PC-9 (cell line): ENCODE data around the gene LRRC32. TPM values are rescaled to one million over a fixed set of nuclear protein-coding genes. Genes with fewer than 3 reads are reported as not detected.

Source experiments
- BruUV-seq: library from RNA; stranded (reverse); fragments of 400-500 nt; replicated peaks from 2 replicates; lab custom pipeline; 2021; lab: Mats Ljungman, UMichigan
- CTCF ChIA-PET: fragments of 300-600 bp; sonication (Branson Sonifier 250); formaldehyde crosslinking; loops from one replicate; lab custom pipeline; 2022; ENCODE audit warnings: antibody characterized with exemption; lab: Charles Lee
- POLR2A ChIA-PET: fragments of 300-600 bp; sonication (Branson Sonifier 250); formaldehyde crosslinking; loops from one replicate; lab custom pipeline; 2022; ENCODE audit warnings: antibody characterized with exemption; ENCODE audit not compliant: unreplicated experiment; lab: Charles Lee
- DNase-seq, 2 experiments: peaks; one replicate each; pipeline versions ENCODE4 v3.0.0 to v3.0.0-alpha.2; 2015 to 2022; ENCODE audit warnings: mixed read lengths in 1 of 2
- H2AFZ ChIP-seq: fragments of 200-600 bp; sonication (generic); 2 replicates; pipeline ENCODE4 v1.8.1; 2017; ENCODE audit warnings: antibody characterized with exemption
- H3F3A ChIP-seq: fragments of 200-600 bp; sonication (generic); 2 replicates; pipeline ENCODE4 v1.8.1; 2017; ENCODE audit warnings: antibody characterized with exemption, mild to moderate bottlenecking, low read depth; ENCODE audit not compliant: insufficient read depth
- H3K27ac ChIP-seq: fragments of 200-600 bp; sonication (generic); 2 replicates; pipeline ENCODE4 v1.6.1; 2016; ENCODE audit warnings: mixed run types
- H3K27me3 ChIP-seq: fragments of 200-600 bp; sonication (generic); 2 replicates; pipeline ENCODE4 v1.6.1; 2016; ENCODE audit warnings: low read depth, mixed run types; ENCODE audit not compliant: insufficient read depth
- H3K36me3 ChIP-seq: fragments of 200-600 bp; sonication (generic); 2 replicates; pipeline ENCODE4 v1.6.1; 2016; ENCODE audit warnings: low read depth, mixed run types
- H3K4me1 ChIP-seq: fragments of 200-600 bp; sonication (generic); replicated peaks from 2 replicates; pipeline ENCODE4 v1.6.1; 2016; ENCODE audit warnings: mixed run types; ENCODE audit not compliant: insufficient read depth
- H3K4me2 ChIP-seq: fragments of 200-600 bp; sonication (generic); 2 replicates; pipeline ENCODE4 v1.6.1; 2017; ENCODE audit warnings: mixed run types
- H3K4me3 ChIP-seq: fragments of 200-600 bp; sonication (generic); 2 replicates; pipeline ENCODE4 v1.6.1; 2016; ENCODE audit warnings: mixed run types
- H3K79me2 ChIP-seq: fragments of 200-600 bp; sonication (generic); 2 replicates; pipeline ENCODE4 v1.6.1; 2017; ENCODE audit warnings: low read depth, mixed run types
- H3K9me2 ChIP-seq: fragments of 200-600 bp; sonication (generic); 2 replicates; pipeline ENCODE4 v1.8.1; 2017; ENCODE audit warnings: mild to moderate bottlenecking; ENCODE audit not compliant: insufficient read depth
- H3K9me3 ChIP-seq: fragments of 200-600 bp; sonication (generic); 2 replicates; pipeline ENCODE4 v1.8.1; 2016; ENCODE audit warnings: low read depth; ENCODE audit not compliant: insufficient read depth
- H4K20me1 ChIP-seq: fragments of 200-600 bp; sonication (generic); 2 replicates; pipeline ENCODE4 v1.8.1; 2017; ENCODE audit not compliant: insufficient read depth
- EZH2 ChIP-seq: fragments of 200-600 bp; sonication (generic); IDR thresholded peaks from 2 replicates; pipeline ENCODE4 v1.8.0; 2017; ENCODE audit warnings: antibody characterized with exemption, low read depth
- intact Hi-C: fragments of 100-400 bp; cut with micrococcal nuclease; formaldehyde crosslinking; loops from one replicate; pipeline ENCODE4 v1.10.0; 2022; ENCODE audit not compliant: unreplicated experiment
- total RNA-seq: library from RNA; stranded (reverse); gene quantifications from 2 replicates; pipeline ENCODE4 v1.2.3, GENCODE V29; 2021
- TF ChIP-seq, protein P1 (sequence below): fragments of 200-600 bp; sonication (generic); conservative IDR thresholded peaks from 2 replicates; pipeline ENCODE4 v1.6.1; 2017; ENCODE audit warnings: mixed run types, antibody characterized with exemption, mild to moderate bottlenecking, moderate library complexity

Gene LRRC32
- total RNA-seq, 1 experiment from 2014 or later, result not detected

GRCh38 chr11:76623171-76623883, 47.2 kb downstream of the LRRC32 start:
- Histone ChIP-seq H3K27ac (no peak overlapping the region), H3K36me3 (no peaks in the 10 kb centered on the region), H2AFZ (no peak overlapping the region), H4K20me1 (no peaks in the 10 kb centered on the region), H3K4me2 (no peak overlapping the region), H3K9me2 (no peaks in the 10 kb centered on the region), H3K4me3 (no peak overlapping the region), H3K9me3 (no peaks in the 10 kb centered on the region), H3K4me1 (no peaks in the 10 kb centered on the region), H3K79me2 (no peaks in the 10 kb centered on the region), H3F3A (no peaks in the 10 kb centered on the region), H3K27me3 (0 out of 2 replicates have a peak, but pooled peaks cover 3% of the 10 kb centered on the region)
- BruUV-seq, result no TSS peak
- CTCF ChIA-PET, result no interaction called here
- POLR2A ChIA-PET, result no interaction called here
- DNase-seq, result no peak
- TF ChIP-seq, protein P1, sequence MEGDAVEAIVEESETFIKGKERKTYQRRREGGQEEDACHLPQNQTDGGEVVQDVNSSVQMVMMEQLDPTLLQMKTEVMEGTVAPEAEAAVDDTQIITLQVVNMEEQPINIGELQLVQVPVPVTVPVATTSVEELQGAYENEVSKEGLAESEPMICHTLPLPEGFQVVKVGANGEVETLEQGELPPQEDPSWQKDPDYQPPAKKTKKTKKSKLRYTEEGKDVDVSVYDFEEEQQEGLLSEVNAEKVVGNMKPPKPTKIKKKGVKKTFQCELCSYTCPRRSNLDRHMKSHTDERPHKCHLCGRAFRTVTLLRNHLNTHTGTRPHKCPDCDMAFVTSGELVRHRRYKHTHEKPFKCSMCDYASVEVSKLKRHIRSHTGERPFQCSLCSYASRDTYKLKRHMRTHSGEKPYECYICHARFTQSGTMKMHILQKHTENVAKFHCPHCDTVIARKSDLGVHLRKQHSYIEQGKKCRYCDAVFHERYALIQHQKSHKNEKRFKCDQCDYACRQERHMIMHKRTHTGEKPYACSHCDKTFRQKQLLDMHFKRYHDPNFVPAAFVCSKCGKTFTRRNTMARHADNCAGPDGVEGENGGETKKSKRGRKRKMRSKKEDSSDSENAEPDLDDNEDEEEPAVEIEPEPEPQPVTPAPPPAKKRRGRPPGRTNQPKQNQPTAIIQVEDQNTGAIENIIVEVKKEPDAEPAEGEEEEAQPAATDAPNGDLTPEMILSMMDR, result no peak
- TF ChIP-seq EZH2, result no peak
- intact Hi-C loops, result no loop called here

- Histone ChIP-seq H3K4me2 (no peak overlapping the region), H3F3A (no peaks in the 10 kb centered on the region), H3K27ac (no peak overlapping the region), H3K9me2 (no peaks in the 10 kb centered on the region), H3K9me3 (no peaks in the 10 kb centered on the region), H3K79me2 (no peaks in the 10 kb centered on the region), H2AFZ (no peak overlapping the region), H3K4me3 (no peak overlapping the region), H3K27me3 (0 out of 2 replicates have a peak, but pooled peaks cover 4% of the 10 kb centered on the region), H3K4me1 (no peaks in the 10 kb centered on the region), H4K20me1 (no peaks in the 10 kb centered on the region), H3K36me3 (no peaks in the 10 kb centered on the region)
- no peak for TF ChIP-seq EZH2
- TF ChIP-seq, protein P1, result no peak
- no peak for DNase-seq
- ChIA-PET POLR2A (no interaction called here), CTCF (no interaction called here)
- intact Hi-C loops, result no loop called here
- no TSS peak for BruUV-seq
These were observed 48.0 kb downstream of the LRRC32 start for GRCh38 chr11:76622493-76623094.

DNA sequence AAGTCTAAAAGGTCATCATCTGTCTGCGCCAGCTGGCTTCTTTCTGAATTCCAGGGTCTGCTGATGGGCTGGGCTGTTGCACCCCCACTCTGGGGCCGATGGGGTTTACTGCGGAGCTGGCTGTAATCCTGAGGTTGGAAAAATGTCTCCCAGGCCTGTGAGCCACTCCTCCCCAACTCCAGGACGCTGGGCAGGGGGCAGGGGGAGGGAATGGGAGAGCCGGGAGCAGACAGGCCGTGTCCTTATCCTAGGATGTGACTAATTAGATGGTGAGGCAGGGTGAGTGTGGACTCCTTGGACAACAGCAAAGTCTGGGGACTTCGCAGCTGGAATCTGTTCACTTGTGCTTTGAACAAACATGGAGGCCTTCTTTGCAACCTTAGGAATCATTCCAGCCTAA, 48.7 kb downstream of the LRRC32 start:
- no peaks in the 10 kb centered on the region for H3K79me2 ChIP-seq
- no peak for DNase-seq
- no peaks in the 10 kb centered on the region for H3K9me3 ChIP-seq
- no peak overlapping the region for H3K4me3 ChIP-seq
- H4K20me1 ChIP-seq, result no peaks in the 10 kb centered on the region
- H3K9me2 ChIP-seq, result no peaks in the 10 kb centered on the region
- no peaks in the 10 kb centered on the region for H3K36me3 ChIP-seq
- H3K27me3 ChIP-seq, result 0 out of 2 replicates have a peak, but pooled peaks cover 4% of the 10 kb centered on the region
- no peak overlapping the region for H3K4me2 ChIP-seq
- ChIA-PET POLR2A (no interaction called here), CTCF (no interaction called here)
- no peaks in the 10 kb centered on the region for H3K4me1 ChIP-seq
- no TSS peak for BruUV-seq
- H3K27ac ChIP-seq, result no peak overlapping the region
- intact Hi-C loops, result no loop called here
- H3F3A ChIP-seq, result no peaks in the 10 kb centered on the region
- H2AFZ ChIP-seq, result no peak overlapping the region
- TF ChIP-seq, protein P1, result no peak
- TF ChIP-seq EZH2, result no peak
